HG03159 (cell line): ENCODE data around the gene PMAIP1.

Experiments used
- ATAC-seq: cut with Tn5 transposase; IDR thresholded peaks from one replicate; pipeline ENCODE4 v1.9.1; 2021; ENCODE audit warnings: mild to moderate bottlenecking, moderate library complexity; ENCODE audit not compliant: unreplicated experiment

PMAIP1 gene

GRCh38 chr18:59909289-59910036 is 9.7 kb downstream of the PMAIP1 start:
- ATAC-seq = no peak

DNA sequence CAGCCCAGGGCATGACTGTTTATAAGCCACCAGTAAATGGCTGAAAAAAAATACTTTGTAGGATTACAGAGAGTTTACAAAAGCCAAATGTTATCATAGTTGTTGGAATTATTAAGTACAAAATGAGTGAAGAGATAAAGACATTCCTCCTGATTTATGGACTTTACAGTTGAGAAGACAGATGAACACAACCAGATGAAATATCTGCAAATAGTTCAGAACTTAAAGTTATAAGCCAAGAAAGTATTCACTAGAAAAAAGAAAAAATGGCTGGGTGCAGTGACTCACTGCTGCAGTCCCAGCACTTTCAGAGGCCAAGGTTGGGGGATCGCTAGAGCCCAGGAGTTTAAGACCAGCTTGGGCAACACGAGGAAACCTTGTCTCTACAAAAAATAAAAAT is 11.2 kb downstream of the PMAIP1 start:
- ATAC-seq = no peak

DNA sequence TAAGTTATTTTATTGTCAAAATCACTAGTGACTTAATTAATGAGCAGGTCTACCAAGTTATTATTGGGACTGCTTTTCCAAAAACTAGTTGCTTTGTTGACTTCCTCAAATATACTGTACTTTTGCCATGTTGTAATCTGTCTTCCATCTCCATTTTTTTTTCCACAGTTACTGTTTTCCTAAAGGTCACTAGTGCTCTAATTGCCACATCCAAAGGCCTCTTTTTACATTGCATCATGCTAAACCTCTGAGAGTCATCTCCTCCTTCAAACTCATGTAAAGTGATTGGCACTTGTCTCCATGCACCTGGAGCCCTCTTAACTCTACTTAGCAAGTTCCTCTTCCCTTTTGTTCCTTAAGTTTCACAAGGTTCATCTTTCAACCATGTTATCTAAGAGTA is 11.8 kb downstream of the PMAIP1 start:
- ATAC-seq = no peak

GRCh38 chr18:59912007-59912550 is 12.3 kb downstream of the PMAIP1 start:
- ATAC-seq = no peak

- ATAC-seq = no peak
Measured at GRCh38 chr18:59915606-59916005, 15.8 kb downstream of the PMAIP1 start.

- no peak for ATAC-seq
Measured at GRCh38 chr18:59916746-59917145, 16.9 kb downstream of the PMAIP1 start.

DNA sequence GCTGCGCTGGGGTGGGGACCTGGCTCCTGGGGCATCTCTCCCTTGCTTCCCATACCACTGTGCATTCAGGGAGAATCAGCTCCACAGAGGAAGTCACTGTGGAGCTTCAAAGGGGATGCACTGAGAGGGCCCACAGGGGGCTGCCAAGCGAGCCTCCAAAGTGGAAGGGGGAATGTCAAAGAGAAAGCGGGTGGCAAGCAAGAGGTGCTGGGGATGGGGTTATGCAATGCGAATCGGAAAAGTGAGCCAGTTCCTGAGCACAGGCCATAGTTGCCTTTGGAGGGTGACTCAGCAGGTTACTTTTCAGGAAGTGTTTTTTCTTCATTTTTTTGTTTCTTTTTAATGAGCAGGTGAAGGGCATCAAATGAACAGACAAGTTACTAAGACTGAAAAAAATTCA is 17.6 kb downstream of the PMAIP1 start:
- no peak for ATAC-seq

- ATAC-seq = peak; percentile 50
Measured at GRCh38 chr18:59918320-59918755, 18.5 kb downstream of the PMAIP1 start.

DNA sequence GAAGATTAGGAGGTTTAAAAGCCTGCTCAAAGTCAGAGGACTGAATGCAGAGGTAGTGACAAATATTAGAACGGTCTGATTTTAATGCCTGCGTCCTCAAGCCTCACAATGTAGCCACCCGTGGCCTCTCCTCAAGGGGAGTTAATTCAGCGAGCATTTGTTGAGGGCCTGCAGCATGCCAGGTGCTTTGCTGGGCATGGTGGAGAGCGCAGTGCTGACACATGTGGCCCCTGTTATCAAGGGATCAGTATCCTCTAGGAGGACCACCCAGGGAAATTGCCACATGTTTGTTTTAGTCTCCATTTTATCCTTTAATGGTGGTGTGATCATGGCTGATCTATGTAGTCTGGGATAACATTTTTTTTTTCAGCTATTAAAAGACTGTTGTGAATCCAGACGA is 19.2 kb downstream of the PMAIP1 start:
- no peak for ATAC-seq

GRCh38 chr18:59921384-59921891 is 21.6 kb downstream of the PMAIP1 start:
- ATAC-seq = peak; percentile 36

- peak; percentile 46 for ATAC-seq
Measured at GRCh38 chr18:59923539-59924196, 23.9 kb downstream of the PMAIP1 start.

DNA sequence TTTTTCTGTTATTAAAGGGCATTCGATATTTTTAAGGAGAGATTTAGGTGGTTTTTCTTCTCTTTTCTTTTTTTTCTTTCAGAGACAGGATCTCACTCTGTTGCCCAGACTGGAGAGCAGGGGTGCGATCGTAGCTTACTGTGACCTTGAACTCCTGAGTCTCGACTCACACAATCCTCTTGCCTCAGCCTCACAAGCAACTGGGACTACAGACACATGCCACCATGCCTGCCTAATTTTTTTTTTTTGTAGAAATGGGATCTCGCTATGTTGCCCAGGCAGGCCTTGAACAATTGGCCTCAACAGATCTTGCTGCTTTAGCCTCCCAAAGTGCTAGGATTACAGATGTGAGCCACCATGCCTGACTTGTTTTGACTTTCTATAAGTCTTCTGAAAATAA is 26.3 kb downstream of the PMAIP1 start:
- ATAC-seq = no peak

GRCh38 chr18:59927246-59927825 is 27.5 kb downstream of the PMAIP1 start:
- peak; percentile 60 for ATAC-seq

- ATAC-seq = no peak
Measured at GRCh38 chr18:59928201-59928600, 28.4 kb downstream of the PMAIP1 start.

DNA sequence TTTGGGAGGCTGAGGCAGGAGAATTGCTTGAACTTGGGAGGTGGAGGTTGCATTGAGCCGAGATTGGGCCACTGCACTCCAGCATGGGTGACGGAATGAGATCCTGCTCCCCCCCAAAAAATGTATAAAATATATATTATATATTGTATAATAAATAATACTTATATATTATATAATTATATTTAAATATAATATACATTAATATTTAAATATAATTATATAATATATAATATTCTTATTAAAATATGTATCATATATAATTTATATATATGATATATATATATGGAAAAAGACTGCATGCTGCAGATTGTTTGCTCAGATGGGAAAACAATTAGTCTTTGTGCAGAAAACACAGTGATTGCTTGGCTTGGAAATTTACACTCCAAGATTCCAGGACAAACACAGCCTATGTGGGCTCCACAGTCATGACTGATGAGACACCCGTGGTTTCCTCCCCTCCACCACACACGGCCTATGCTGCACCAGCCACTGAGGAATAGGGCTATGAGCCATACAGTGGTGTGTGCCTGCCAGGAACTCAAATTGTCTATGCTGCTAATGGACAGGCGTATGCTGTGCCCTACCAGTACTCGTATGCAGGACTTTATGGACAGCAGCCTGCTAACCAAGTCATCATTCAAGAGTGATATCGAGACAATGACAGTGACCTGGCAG is 30.0 kb downstream of the PMAIP1 start:
- no peak for ATAC-seq

DNA sequence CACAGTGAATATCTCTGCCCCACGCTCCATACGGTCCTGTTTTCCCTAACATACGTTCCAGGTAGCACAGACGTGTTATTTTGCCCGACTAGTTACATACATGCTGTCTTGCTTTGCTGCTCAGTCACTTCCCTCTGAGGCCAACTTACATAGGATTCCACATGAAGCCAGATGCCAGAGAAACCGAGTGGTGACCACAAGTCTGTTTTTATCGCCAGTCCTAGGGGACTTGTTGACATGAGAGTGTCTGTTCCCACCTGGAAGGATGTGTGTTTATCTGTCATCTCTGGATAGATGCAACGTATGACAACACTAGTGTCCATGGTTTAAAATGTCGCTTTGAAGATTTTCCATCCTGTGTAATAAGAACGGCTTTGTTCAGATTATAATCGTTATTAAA is 32.6 kb downstream of the PMAIP1 start:
- no peak for ATAC-seq

- no peak for ATAC-seq
Measured at GRCh38 chr18:59938676-59939075, 38.9 kb downstream of the PMAIP1 start.

- no peak for ATAC-seq
Measured at GRCh38 chr18:59939127-59939526, 39.3 kb downstream of the PMAIP1 start.

DNA sequence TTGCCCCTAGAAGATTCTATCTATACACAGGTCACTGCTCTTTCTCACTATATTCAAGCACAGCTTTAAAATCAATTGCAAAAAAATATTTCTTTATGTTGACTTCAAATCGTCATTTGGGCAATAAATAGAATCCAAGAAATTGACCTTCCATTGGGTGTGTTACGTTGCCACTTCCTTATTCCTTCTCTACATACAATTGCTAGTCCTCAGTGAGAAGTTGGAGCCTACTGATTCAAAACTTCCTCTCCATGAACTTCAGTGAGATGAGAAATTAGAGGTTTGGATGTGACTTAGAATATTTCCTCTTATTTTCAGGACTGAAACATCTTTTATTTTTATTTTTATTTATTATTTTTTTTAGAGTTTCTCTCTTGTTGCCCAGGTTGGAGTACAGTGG is 40.3 kb downstream of the PMAIP1 start:
- no peak for ATAC-seq

DNA sequence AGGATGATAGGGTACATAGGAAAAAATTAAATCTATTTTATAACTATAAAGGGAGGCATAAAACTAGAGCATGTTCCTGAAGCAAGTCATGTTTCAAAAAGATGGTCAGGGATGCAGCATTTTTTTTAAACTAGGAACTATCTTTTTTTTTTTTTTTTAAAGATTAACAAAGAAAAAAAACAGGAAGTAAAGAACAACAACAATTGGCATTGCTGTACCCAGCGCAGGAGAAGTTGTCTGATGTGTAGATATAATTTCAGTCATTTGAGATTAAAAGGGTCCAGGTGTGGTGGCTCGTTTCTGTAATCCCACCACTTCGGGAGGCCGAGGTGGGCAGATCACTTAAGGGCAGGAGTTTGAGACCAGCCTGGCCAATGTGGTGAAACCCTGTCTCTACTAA is 41.5 kb downstream of the PMAIP1 start:
- ATAC-seq = no peak

DNA sequence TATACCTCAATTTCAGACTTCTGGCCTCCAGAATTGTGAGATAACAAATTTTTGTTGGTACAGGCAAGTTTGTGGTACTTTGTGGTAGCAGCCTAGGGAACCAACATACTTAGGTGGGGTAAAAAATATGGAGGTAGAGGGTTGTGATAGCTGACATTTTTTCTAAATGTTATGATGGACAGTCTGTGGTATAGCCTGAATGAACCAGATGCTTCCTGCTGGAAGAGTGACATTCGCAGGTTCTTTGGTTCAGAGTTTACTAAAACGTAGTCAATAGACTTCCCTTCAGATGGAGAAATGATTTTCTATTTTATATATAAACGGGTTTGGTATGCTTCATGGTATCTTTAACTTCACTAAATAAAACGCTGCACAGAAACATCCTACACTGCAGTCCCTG is 42.8 kb downstream of the PMAIP1 start:
- no peak for ATAC-seq
